ENCODE measurements around the gene COX4I2.

COX4I2 gene

DNA sequence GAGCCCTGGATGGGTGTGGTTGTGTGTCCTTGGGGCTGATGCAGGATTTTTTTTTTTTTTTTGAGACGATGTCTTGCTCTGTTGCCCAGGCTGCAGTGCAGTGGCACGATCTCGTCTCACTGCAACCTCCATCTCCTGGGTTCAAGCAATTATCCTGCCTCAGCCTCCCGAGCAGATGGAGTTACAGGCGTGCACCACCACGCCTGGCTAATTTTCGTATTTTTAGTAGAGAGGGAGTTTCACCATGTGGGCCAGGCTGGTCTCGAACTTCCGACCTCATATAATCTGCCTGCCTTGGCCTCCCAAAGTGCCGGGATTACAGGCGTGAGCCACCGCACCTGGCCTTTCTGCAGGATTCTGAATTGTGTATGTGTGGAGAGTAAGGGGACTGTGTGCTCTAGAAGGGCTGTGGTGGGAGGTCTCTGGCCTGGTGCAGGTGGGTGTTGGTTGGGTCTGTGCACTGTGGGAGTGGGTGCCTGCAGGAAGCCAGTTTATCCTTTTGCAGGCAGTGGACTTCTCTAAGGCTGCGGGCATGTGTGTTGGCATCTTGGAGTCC is 43.6 kb upstream of the COX4I2 start:
- Histone ChIP-seq H3K4me3 (ENCODE audit: low read length) (no peak overlapping the region), H3K79me2 (ENCODE audit: low read length) (no peaks in the 10 kb centered on the region), H3K4me2 (ENCODE audit: low read depth, low read length) (no peak overlapping the region), H3K4me1 (ENCODE audit: low read length) (no peaks in the 10 kb centered on the region), H3F3A (ENCODE audit: insufficient read depth, low read length) (no peaks in the 10 kb centered on the region), H4K20me1 (ENCODE audit: insufficient read depth, low read length) (no peaks in the 10 kb centered on the region), H3K9me2 (replicated peaks; ENCODE audit: insufficient read depth, low read length) (no peaks in the 10 kb centered on the region), H2AFZ (ENCODE audit: low read length) (no peak overlapping the region), H3K9me3 (replicated peaks; ENCODE audit: insufficient read depth, low read length) (no peaks in the 10 kb centered on the region), H3K36me3 (replicated peaks; ENCODE audit: insufficient read depth, low read length) (no peaks in the 10 kb centered on the region), H3K27ac (ENCODE audit: low read length) (no peak overlapping the region), H3K9ac (ENCODE audit: low read length) (no peak overlapping the region), H3K27me3 (replicated peaks; ENCODE audit: insufficient read depth, low read length) (no peaks in the 10 kb centered on the region)
- TF ChIP-seq, protein P1, sequence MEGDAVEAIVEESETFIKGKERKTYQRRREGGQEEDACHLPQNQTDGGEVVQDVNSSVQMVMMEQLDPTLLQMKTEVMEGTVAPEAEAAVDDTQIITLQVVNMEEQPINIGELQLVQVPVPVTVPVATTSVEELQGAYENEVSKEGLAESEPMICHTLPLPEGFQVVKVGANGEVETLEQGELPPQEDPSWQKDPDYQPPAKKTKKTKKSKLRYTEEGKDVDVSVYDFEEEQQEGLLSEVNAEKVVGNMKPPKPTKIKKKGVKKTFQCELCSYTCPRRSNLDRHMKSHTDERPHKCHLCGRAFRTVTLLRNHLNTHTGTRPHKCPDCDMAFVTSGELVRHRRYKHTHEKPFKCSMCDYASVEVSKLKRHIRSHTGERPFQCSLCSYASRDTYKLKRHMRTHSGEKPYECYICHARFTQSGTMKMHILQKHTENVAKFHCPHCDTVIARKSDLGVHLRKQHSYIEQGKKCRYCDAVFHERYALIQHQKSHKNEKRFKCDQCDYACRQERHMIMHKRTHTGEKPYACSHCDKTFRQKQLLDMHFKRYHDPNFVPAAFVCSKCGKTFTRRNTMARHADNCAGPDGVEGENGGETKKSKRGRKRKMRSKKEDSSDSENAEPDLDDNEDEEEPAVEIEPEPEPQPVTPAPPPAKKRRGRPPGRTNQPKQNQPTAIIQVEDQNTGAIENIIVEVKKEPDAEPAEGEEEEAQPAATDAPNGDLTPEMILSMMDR (IDR thresholded peaks at IDR 0.05; ENCODE audit: low read length), result no peak
- TF ChIP-seq EZH2phosphoT487 (IDR thresholded peaks at IDR 0.05; ENCODE audit: low read length) (no peak), EZH2 (optimal IDR thresholded peaks at IDR 0.05; ENCODE audit: low read depth, low read length) (no peak)
- no peak for DNase-seq

DNA sequence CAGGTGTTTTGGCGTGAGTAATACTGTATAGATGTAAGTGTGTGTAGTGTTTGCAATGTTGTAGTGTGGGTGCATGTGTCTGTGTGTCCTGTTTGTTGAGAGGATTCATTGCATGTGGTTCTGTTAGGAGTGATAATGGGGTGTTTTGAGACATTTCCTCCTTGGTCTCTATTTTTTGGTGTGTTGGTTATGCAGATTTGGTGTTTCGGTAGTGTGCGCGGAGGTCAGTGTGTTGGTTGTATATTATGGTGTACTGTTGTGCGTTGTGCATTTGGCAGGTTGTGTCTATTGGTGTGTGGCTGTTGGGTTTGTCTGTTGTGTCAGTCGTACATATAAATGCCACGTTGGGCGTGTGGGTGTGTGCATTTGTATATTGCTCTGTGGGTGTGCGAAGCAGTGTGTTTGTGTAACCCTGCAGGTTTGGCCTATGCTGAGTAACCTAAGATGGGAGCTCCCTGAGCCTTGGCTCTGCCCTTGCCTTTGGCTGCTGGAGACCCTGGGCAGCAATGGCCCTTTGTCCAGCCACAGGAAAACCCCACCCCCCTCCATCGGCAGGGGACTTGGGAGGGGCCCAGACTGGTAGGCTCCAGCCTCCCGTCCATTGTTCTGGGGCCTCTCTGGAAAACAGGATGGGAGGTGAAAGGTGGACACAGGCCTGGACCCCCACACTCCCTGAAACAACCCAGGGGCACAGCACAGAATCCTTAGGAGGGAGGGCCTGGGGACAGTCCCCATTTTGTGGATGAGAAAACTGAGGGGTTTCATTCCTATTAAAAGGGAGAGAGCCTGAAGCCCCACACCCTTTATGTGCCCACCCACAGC is 42.9 kb upstream of the COX4I2 start:
- Histone ChIP-seq H2AFZ (ENCODE audit: low read length) (no peak overlapping the region), H3K27ac (ENCODE audit: low read length) (no peak overlapping the region), H3K36me3 (replicated peaks; ENCODE audit: insufficient read depth, low read length) (no peaks in the 10 kb centered on the region), H3K27me3 (replicated peaks; ENCODE audit: insufficient read depth, low read length) (no peaks in the 10 kb centered on the region), H3K9me2 (replicated peaks; ENCODE audit: insufficient read depth, low read length) (no peaks in the 10 kb centered on the region), H3K9me3 (replicated peaks; ENCODE audit: insufficient read depth, low read length) (no peaks in the 10 kb centered on the region), H3K4me3 (ENCODE audit: low read length) (no peak overlapping the region), H3K4me2 (ENCODE audit: low read depth, low read length) (no peak overlapping the region), H4K20me1 (ENCODE audit: insufficient read depth, low read length) (no peaks in the 10 kb centered on the region), H3K9ac (ENCODE audit: low read length) (no peak overlapping the region), H3K79me2 (ENCODE audit: low read length) (no peaks in the 10 kb centered on the region), H3K4me1 (ENCODE audit: low read length) (no peaks in the 10 kb centered on the region), H3F3A (ENCODE audit: insufficient read depth, low read length) (no peaks in the 10 kb centered on the region)
- TF ChIP-seq EZH2phosphoT487 (IDR thresholded peaks at IDR 0.05; ENCODE audit: low read length) (no peak), EZH2 (optimal IDR thresholded peaks at IDR 0.05; ENCODE audit: low read depth, low read length) (no peak)
- TF ChIP-seq, protein P1 (IDR thresholded peaks at IDR 0.05; ENCODE audit: low read length), result no peak
- DNase-seq, result no peak

DNA sequence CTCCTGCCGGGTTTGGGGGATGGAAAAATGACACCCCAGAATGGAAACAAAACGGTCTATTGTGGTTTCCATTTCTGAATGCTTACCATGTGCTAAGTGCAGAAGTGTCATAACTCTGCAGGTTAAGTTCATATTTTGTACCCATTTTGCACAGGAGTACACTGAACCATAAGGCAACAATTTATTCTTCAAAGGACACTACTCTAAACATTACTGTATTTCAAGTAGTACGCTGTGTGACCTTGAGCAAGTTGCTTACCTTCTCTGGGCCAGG is 42.4 kb upstream of the COX4I2 start:
- no peaks in the 10 kb centered on the region for H3K4me1 ChIP-seq (ENCODE audit: low read length)
- H3F3A ChIP-seq (ENCODE audit: insufficient read depth, low read length), result no peaks in the 10 kb centered on the region
- no peak overlapping the region for H3K27ac ChIP-seq (ENCODE audit: low read length)
- H3K9me3 ChIP-seq (replicated peaks; ENCODE audit: insufficient read depth, low read length), result no peaks in the 10 kb centered on the region
- H3K9ac ChIP-seq (ENCODE audit: low read length), result no peak overlapping the region
- DNase-seq, result no peak
- no peak overlapping the region for H3K4me2 ChIP-seq (ENCODE audit: low read depth, low read length)
- H3K36me3 ChIP-seq (replicated peaks; ENCODE audit: insufficient read depth, low read length), result no peaks in the 10 kb centered on the region
- H4K20me1 ChIP-seq (ENCODE audit: insufficient read depth, low read length), result no peaks in the 10 kb centered on the region
- no peaks in the 10 kb centered on the region for H3K79me2 ChIP-seq (ENCODE audit: low read length)
- no peaks in the 10 kb centered on the region for H3K9me2 ChIP-seq (replicated peaks; ENCODE audit: insufficient read depth, low read length)
- TF ChIP-seq, protein P1 (IDR thresholded peaks at IDR 0.05; ENCODE audit: low read length), result no peak
- TF ChIP-seq EZH2 (optimal IDR thresholded peaks at IDR 0.05; ENCODE audit: low read depth, low read length) (no peak), EZH2phosphoT487 (IDR thresholded peaks at IDR 0.05; ENCODE audit: low read length) (no peak)
- H3K27me3 ChIP-seq (replicated peaks; ENCODE audit: insufficient read depth, low read length), result no peaks in the 10 kb centered on the region
- H3K4me3 ChIP-seq (ENCODE audit: low read length), result no peak overlapping the region
- H2AFZ ChIP-seq (ENCODE audit: low read length), result no peak overlapping the region

Data from MM.1S (cell line).